Erythroblast (primary cell): ENCODE measurements around the gene FLRT1.

ENCODE experiments used
- DNase-seq, 2 experiments: peaks; one replicate each; lab custom pipeline; 2025; lab: John Stamatoyannopoulos, UW
- GATA1 ChIP-seq: IDR thresholded peaks from 2 replicates; pipeline ENCODE4 v1.6.1; 2011; ENCODE audit warnings: low read depth, mild to moderate bottlenecking, control low read depth, low read length, moderate library complexity
- POLR2A ChIP-seq: IDR thresholded peaks from 2 replicates; pipeline ENCODE4 v1.6.1; 2011; ENCODE audit warnings: mild to moderate bottlenecking, low read length

Gene FLRT1

DNA sequence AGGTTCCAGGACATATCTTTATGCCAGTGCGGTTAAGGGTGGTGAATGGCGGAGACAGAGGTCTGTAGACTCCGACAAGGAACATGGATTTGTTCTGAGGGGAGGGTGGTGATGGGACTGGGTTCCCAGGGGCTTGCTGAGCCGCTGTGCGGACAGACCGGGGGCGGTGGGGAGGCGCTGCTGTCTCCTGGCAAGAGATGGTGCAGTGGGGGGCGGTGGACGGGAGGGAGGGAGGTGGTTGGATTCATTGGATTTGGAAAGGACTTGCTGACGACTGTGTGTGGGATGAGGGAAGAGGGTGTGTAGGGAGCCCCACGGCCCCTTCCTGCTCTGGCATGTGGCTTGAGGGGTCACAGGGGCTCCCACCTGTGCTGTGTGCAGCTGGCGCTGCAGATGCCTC is 43.2 kb downstream of the FLRT1 start:
- TF ChIP-seq POLR2A (no peak), GATA1 (no peak)
- DNase-seq, result no peak

DNA sequence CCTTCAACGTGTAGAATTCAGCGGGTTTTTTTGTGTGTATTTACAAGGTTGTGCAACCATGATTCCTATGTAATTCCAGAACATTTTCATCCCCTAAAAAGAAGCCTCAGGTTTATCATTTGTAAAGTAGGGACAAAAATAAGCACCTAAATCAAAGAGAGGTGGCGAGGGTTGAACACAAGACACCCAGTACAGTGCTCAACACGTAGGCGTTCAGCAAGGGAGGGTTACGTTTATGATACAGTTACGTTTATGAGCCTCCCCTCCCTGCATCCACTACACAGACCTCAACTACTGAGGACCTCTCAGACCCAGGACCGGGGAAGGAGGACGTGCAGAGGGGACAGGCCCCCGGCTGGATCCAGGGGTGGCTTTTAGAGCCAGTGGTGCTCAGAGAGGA is 44.7 kb downstream of the FLRT1 start:
- no peak for DNase-seq
- TF ChIP-seq GATA1 (no peak), POLR2A (no peak)

DNA sequence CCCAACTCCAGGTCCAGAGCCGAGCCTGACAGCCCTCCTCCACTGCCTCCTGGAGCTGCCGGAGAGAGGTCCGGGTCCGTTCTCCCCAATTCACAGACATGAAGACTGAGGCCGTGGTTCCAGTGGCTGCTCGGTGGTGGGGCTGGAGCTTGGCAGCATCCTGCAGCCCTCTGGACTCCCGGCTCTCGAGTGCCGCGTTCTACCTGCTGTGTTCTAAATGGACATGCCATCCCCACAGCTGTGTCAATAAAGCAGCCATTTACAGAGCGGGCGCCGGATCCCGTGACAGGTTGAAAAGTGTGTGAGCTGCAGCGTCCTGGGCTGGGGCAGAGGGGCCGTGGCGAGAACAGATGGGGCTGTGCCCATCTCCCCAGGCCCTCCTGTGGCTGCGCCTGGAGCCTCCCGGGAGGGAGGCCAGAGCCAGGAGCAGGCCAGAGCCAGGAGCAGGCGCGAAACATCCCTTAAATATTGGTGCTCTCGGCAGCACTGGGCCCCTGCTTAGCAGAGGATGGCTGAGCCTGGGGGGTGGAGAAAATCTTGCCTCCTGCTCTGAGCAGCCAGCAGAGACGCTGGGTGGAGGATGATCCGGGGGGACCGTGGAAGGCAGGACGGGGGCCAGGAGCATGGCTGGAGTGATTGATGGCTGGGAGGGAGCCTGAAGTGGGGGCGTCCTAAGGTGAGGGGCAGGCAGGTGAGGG is 46.2 kb downstream of the FLRT1 start:
- TF ChIP-seq GATA1, result no peak
- TF ChIP-seq POLR2A, result no peak
- DNase-seq, result no peak

DNA sequence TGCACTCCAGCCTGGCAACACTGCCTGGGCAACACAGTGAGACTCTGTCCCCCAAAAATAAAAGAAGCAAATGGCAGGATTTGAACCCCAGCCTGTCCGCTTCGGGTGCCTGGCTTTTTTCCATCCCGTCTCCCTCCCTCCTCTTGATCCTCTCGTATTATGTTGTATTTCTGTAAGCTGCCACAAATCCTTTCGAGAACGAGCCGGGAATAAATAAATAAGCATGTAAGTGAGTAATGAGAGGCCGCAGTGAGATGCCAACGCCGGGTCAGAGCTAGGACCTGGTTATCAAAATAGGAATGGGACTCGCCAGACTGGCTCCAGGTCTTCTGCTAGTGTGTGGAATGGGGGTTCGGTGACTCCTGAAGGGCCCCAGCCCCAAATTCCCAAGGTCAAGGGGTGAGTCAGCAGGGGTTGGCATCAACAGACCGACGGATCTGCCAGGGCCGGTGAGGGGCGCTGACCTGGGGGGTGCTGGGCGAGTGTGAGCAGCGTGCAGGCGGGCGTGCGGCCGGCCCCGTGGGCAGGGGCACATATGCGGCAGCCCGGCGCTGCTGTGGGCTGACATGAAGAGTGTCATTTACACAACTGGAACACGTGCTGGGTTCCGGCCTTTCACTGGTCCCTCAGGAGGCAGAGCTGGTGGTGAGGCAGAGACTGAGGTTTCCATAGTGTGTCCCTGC is 47.8 kb downstream of the FLRT1 start:
- no peak for TF ChIP-seq GATA1
- TF ChIP-seq POLR2A, result no peak
- no peak for DNase-seq

DNA sequence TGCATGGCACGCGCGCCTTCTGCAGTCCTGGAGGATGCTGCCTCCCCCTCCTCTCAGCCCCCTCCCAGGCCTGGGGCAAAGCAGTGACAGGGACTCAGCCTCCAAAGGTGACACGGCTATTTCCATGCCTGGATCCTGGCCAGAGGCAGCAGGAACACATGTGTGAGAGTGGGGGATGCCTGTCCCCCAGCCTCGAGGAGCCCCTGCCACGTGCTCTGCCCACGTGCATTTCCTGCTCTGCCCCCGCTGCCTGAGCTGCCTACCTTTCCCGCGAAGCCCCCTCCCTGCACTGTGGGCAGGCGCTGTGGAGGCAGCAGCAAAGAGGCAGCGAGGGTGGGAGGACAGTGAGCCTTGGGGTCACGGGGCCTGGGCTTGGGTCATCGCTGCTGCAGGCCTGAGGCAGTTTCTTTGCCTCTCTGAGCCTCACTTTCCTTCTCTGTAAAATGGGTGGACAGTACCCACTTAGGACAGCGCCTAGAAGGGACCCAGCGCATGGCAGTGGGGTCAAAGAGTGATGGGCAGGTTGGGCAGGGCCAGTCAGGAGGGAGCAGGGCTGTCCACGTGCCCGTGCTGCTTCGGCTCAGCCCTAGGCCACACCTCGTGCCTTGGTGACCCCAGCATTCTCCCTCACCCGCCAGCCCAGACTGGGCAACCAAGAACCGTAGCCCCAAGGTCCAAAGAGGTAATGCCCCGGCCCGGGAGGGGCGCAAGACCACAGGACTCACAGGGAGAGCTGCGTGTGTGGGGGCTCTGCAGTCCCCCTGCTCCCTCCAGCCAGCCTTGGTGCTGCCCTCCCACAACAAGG is 48.6 kb downstream of the FLRT1 start:
- no peak for TF ChIP-seq POLR2A
- no peak for TF ChIP-seq GATA1
- no peak for DNase-seq

DNA sequence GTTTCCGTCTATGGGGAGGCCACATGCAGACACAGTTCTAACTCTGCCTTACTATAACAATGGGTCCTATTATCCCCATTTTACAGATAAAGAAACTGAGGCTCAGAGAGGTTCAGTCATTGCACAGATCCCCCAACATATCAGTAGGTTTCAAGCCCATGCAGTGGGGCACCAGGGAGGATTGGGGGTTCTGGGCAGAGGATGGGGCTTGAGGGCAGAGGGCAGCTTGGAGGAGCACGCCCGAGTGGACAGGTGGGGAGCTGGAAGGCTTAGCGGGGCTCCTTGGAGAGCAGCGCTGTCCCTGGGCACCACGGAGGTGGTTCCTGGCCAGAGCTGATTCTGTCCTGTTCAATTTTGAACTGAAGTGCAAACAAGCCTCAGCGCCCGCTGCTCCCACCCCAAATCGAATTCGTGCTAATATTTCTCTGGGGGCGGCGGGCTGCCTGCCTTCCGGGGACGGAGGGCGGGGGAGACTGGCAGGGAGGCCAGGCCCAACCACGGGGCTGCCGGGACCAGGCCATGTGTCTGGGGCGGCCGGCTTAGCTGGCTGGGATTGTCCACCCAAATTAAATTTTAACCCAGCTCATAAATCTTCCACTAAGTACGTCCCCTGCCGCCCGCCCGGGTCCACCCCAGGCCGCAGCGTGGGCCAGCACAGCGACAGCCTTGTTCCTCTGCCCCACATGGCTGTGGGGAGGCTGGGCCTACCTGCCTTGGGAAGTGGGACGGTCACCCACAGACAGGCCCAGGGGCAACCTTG is 49.4 kb downstream of the FLRT1 start:
- no peak for TF ChIP-seq POLR2A
- no peak for TF ChIP-seq GATA1

More for the DNA sequence above, 49.4 kb downstream of the FLRT1 start:
- DNase-seq, result no peak
